Stimulated activated CD8-positive, alpha-beta memory T cell treated with anti-CD3 and anti-CD28 coated beads, Interleukin-12 subunit alpha, Interleukin-12 subunit beta, amount 100 ng/mL, for 24 hours (primary cell): Measurements from ENCODE around the gene CELF5.
A peak's percentile ranks its signal among the peaks of the same experiment; 100 is the strongest.

Source experiments
- DNase-seq: peaks from one replicate; pipeline ENCODE4 v3.0.0-alpha.2; 2020; ENCODE audit errors: extremely low read depth

The CELF5 gene

DNA sequence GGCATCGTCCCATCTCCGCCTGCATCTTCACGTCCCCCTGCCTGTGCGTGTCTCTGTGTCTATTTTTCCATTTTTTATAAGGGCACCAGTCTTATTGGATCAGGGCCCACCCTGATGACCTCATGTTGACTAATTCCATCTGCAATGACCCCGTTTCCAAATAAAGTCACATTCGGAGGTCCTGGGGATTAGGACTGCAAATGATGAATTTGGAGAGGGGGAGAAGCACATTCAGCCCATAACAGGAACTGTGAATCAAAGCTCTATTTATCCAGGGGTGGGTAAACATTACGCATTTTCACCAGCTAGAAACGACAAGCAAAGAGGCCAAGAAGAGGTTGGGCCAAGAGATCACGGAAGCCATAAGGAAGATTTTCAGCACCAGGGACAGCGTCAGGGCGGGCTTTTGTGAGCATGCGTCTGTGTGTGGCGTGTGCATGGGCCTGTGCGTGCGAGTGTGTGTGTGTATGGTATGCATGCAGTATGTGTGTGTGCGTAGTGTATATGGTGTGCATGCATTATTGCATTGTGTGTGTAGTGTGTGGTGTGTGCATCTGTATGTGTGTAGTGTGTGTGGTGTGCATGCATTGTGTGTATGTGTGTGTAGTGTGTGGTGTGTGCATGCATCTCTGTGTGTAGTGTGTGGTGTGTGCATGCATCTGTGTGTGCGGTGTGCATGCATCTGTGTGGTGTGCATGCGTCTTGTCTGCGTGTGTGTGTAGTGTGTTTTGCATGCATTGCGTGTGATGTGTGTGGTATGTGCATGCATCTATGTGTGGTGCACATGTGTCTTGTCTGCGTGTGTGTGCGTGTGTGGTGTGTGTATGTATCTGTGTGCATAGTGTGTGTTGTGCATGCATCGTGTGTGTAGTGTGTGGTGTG lies 19.6 kb downstream of the CELF5 start:
- no peak for DNase-seq

DNA sequence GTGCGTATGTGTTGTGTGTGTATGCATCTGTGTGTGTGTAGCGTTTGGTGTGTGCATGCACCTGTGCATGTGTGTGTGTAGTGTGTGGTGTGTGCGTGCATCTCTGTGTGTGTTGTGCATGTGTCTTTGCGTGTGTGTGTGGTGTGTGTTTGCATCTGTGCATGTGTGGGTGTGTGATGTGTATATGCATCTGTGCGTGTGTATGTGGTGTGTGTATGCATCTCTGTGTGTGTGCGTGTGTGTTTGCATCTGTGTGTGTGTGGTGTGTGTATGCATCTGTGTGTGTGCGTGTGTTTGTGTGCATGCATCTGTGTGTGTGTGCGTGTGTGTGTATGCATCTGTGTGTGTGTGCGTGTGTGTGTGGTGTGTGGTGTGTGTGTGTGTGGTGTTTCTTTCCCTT lies 20.6 kb downstream of the CELF5 start:
- DNase-seq: no peak

DNA sequence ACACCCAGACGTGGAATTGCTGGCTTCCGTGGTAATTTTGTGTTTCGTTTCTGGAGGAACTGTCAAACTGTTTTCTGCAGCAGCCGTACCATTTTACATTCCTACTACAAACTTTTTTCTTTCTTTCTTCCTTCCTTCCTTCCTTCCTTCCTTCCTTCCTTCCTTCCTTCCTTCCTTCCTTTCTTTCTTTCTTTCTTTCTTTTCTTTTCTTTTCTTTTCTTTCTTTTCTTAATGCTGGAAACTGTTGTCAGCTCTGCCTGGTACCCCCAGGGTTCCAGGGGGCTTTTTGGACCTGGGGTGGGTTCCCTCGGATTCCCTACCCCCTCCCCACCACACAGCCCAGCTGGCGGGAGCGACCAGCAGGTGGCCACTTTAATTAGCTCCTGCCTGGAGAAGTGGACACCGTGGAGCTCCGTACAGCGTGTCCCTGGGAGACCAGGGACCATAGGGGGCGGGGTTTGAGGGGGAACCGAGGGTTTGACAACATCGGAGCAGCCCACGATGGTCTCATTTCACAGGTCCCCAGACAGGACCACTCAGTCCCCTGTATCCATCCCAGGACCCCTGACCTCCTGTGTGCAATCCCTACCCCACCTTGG lies 24.4 kb downstream of the CELF5 start:
- no peak for DNase-seq

DNA sequence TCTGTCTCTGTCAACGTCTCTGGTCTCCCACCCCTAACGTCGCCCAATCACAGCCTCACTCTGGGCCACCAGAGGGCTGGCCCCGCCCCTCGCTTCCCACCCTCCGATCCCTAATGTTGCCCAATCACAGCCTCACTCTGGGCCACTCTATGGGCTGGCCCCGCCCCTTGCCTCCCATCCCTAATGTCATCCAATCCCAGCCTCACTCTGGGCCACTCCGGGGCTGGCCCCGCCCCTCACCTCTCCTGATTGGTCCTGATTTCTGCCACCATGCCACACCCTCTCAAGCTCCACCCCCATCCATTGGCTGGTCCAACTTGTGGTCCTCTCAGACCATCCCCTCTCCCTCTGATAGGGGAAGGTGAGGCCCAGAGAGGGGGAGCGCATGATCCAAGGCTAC lies 24.9 kb downstream of the CELF5 start:
- DNase-seq: no peak

DNA sequence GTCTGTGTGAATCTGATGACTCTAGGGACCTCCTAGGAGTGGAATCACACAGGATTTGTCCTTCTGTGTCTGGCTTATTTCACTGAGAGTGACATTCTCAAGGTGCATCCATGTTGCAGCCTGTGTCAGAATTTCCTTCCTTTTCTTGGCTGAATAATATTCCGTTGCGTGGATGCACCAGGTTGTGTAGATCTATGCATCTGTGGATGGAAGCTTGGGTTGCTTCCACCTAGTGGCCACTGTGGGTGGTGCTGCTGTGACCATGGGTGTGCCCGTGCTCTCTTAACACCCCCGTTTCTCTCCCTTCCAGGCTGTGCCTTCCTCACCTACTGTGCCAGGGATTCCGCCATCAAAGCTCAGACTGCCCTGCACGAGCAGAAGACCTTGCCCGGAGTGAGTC lies 26.2 kb downstream of the CELF5 start:
- DNase-seq: no peak

DNA sequence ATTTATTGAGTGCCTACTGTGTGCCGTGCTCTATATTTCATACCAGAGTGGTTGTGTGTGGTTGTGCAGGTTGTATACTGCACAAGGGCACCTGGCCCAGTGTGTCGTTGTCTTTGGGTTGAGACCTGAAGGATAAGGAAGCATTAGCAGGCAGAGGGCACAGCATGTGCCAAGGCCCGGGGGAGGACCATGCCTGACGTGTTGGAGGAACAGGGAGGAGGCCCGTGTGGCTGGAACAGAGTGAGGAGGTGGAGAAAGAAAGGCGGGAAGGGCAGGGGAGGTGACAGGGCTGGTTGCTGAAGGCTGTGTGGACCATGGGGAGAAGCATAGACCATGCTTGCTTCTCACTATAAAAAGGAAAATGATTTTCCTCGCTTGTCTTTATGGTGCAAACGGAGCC lies 26.8 kb downstream of the CELF5 start:
- no peak for DNase-seq

DNA sequence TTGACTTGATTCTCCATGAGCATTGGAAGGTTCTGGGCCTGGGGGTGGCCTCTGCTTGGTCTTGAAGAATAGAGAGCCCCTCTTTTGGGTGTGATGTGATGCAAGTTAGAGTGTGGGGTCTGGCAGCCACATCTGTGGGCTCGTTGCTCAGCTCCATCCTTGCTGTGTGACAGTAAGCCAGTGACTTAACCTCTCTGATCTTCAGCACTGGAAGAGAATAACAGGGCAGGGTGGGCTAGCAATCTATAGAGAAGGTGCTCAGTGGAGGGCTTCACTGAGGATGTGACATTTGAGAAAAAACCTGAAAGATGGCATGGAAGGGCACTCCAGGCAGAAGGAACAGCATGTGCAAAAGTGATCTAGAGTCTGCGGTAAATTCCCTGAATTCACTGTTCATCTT lies 28.2 kb downstream of the CELF5 start:
- DNase-seq: no peak

DNA sequence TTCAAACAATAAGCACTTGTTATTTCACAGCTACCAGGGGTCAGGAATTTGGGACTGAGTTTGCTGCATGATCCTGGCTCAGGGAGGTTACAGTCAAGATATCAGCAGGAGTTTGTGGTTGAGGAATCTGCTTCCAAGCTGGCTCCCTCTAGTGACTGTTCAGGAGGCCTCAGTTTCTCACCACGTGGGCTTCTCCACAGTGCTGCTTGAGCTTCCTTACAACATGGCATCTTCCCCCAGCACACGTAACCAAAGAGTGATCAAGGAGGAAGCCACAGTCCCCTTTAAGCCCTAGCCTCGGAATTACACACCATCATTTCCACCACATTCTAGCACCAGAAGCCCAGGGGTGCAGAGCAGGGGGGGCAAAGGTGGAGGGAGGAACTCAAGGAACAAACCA lies 28.8 kb downstream of the CELF5 start:
- no peak for DNase-seq

DNA sequence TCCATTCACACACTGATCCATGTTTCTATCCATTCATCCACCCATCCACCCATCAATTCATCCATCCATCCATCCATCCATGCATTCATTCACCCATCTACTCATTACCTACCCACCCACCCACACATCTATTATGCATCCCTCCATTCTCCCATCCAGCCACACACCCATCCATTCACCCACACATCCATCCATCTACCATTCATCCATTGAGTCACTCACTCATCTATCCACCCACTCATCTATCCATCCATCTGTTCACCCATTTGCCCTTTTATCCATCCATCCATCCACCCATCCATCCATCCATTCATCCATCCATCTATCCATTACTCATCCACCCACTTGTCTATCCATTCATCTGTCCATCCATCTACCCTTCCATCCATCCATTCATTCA lies 30.1 kb downstream of the CELF5 start:
- DNase-seq: no peak

DNA sequence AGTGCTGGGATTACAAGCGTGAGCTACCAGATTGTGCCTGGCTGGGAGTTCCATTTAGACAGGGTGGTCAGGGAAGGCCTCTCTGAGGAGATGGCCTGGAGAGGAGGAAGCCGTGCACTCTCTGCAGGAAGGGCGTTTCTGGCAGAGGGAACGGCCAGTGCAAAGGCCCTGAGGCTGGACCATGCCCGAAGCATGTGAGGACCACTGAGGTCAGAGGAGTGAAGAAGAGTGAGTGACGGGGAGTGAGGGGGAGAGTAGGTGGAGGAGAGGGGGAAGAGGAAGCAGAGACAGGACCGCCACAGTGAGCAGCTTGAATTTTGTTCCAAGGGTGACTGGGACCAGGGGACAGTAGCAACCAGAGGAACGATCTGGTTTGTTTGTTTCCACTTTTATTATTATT lies 32.6 kb downstream of the CELF5 start:
- DNase-seq: no peak

DNA sequence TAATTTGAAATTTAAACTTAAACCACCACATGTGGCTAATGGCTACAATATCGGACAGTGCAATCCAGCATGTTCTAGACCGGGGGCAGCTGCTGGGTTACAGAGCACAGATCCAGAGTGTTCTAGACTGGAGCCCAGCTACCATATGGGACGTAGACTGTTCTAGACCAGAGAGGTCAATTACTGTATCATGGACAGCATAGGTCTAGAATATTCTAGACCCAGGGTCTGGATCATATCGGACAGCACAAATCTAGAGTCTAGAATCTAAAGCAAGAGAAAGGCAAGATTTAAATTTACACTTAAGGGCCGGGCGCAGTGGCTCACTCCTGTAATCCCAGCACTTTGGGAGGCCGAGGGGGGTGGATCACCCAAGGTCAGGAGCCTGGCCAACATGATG lies 37.9 kb downstream of the CELF5 start:
- no peak for DNase-seq

DNA sequence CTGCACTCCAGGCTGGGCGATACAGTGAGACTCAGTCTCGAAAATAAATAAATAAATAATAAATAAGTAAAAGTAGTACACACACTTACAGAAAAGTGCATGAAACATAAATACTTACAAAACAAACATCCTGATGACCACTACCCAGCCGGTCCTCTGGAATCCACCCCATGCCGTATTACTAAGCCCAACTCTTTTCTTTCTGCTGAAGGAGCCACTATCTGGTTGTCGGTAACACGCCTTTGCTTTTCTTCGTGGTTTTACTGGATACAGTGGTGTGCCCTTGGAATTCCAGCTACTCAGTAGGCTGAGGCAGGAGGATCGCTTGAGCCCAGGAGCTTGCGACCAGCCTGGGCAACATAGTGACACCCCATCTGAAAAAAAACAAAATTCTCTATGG lies 39.4 kb downstream of the CELF5 start:
- DNase-seq: no peak

DNA sequence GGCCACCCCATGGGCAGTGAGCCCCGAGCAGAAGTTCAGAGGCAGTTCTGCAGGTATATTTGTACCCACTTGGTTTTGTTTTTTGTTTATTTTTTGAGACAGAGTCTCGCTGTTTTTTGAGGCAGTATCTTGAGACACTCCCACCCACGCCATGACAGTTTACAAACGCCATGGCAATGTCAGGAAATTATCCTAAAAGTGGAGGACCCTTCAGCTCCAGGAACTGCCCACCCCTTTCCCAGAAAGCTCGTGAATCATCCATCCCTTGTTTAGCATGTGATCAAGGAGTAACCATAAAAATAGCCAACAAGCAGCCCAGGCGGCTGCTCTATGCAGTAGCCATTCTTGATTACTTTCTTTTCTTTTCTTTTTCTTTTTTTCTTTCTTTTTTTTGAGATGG lies 41.0 kb downstream of the CELF5 start:
- DNase-seq: no peak

DNA sequence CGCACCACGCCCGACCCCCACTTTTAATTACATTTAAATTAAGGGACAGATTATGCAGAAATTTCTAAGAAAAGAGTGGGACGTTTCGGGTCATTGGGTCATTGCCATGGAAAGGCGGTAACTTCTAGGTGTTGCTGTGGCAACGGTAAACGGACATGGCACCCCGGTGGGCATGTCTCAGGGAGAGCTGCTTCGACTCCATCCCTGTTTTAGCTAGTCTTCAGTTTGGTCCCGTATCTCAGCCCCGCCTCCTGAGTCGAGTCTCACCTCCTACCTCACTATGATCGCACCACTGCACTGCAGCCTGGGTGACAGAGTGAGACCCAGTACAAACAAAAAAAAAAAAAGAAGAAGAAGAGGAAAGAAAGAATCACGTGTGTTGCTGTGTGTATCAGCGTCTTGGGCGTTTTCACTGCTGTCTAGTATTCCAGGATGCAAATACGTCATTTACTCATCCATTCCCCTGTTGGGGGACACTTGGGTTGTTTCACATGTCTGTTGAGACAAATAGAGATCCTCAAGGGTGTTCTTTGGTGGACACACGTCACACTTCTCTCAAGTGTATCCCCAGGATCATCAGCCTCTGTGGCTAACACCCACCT lies 41.7 kb downstream of the CELF5 start:
- DNase-seq: no peak

DNA sequence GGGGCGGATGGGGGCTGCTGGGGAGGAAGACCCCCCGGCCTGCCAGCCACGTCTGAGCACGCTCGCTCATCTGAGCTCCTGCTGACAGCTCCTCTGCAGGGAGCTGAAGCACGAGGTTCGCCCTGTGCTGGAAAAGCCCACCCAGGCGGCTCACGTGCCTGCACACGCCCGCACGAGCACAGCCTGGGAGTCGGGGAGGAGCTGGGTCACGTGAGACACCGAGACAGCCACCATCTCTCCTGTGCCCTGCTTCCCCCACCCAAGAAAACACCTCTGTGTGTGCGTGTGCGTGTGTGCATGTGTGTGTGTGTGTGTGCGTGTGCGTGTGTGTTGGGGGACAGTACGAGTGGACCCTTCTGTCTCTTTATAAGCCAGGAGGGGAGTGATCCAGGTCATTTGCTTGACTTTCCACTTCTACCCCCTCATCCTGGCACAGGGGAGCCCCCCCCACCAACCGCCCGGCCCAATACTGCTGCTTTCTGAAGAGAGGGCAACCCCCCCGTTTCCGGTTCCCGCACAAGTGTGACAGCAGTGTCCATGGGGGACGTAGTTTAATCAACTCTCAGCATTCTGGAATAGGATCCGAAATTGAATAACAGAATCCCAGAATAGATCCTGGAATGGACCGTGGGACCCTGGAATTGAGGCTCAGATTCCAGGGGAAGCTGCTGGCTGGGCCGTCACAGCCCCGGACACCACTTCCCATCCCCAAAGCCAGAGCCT lies 42.5 kb downstream of the CELF5 start:
- DNase-seq: no peak

DNA sequence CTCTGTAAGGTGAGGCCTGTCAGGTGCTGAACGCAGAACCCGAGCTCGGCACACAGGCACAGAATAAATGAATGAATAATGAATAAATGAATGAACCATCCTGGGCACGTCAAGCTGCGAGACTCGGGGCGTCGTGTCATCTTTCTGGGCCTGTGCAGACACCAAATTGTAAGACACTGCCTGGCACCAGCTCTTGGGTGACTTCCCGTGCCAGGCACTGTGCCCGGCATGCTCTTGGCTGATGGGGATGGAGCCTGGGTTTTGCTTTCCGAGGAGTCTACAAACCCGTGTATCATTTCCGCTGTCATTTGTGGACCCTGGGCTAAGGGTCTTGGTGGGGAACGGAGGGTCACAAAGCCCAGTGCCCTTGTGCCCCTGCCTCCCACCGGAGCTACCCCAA lies 43.9 kb downstream of the CELF5 start:
- DNase-seq: no peak

DNA sequence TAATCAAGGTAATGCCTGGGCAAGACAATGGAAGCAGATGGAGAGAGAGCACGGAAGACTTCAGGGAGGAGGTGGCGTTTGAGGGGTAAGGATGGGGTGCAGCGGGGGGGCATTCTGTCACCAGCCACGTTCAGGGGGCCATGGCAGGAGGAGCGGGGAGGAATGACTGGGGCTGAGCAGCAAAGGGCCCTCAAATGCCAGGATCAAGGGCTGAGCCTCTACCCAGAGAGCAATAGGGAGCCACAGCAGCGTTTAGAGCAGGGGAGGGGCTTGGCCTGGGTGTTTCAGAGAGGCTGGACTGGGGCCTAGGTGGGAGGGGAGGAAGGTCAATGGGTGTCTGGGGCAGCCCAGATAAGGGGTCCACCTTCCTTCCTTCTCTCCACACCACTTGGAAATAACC lies 44.3 kb downstream of the CELF5 start:
- no peak for DNase-seq

DNA sequence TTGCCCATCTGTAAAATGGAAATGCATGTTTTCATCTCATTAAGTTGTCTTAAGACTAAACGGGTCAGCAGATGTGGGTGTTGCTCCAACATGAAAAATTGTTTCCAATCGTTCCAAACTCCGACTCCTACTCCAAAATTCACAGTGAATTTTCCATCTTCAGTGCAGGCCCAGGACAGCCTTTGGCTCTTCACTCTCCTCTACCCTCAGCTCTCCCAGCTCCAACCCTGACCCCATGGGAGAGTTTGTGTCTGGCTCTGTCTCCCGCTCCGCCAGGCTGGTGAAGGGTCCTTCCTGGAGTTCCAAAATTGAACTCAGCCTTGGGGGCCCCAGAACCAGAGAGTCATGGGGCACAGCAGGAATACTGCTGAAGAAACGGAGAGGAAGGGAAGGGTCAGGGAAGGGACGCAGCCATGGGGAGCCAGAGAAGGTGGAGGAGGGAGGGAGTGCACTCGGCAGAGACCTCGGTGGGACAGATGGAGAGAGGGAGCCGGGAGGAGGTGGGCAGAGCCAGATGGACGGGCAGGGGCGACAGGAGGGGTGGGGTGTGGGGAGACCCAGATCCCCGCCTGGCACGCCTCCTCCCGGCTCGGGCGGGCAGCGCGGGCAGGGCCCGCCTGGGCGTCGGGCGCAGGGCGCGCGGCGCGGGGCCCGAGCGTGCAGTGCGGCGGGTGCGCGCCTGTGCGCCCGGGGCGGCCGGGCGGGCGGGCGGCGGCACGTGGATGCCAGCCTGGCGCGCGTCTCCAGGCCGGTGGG lies 45.6 kb downstream of the CELF5 start:
- no peak for DNase-seq

DNA sequence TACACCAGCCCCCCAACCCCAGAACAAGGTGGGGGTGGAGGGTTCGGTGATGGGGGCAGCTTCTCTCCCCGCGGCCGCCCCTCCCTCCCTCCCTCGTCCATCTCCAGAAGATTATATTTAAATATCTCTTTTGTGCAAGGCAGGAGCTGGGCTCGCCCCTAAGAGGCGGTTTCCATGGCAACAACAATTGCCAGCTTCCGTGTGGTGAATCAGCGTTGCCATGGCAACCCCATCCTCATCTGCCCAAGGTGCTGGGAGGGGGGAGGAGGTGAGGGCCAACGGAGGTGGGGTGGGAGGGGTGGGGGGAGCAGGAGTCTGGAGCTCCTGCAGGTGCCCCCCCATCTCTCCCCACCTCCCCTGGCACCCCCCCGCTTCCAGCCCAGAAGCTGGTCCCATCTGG lies 46.4 kb downstream of the CELF5 start:
- DNase-seq: peak; percentile 17

DNA sequence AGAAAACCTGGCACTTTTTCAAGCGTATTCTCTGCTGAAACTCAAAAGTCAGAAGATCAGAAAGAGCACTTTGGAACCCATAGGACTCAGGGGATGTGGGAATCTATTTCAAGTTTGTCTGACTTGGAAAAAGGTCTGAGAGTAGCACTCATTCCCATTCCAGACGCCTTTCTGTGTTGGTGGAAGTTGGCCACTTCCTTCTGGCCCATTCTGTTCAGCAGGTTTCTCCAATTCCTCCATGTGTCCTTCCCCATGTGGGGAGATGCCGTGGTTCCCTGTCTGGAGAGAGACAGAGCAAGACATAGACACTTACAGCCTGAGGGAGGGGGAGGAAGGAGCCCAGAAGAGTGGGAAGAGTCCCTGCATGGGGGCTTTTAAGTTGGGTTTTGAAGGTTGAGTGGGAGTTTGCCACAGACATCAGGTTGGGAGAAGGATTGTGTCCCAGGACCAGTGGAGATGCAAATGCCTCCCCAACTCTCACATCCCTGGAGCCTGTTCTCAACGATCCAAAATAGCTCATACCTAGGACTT lies 48.0 kb downstream of the CELF5 start:
- DNase-seq: no peak

DNA sequence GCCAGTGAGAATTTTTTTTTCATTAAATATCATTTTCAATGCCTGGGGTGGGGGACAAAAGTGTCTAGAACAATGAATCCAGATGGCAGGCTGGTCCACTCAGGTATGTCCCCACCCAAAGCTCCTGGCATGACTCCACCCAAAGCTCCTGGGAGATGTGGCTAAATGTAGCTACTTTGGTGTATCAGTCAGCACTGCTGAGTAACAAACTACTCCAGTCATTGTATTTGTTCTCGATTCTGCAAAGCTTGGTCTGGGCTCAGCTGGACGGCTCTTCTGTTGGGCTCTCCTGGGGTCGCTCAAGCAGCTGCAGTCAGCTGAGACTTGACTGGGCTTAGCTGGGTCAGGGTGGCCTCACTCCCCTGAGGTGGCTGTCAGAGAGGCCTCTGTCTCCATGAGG lies 48.5 kb downstream of the CELF5 start:
- DNase-seq: no peak
